Activated CD8-positive, alpha-beta memory T cell treated with anti-CD3 and anti-CD28 coated beads, Interleukin-2, amount 50 U/mL, for 48 hours (primary cell): ENCODE data around the gene FAM111A.
"Not testable (repeated sequence)": the region's sequence is repeated elsewhere in the genome, so short reads cannot be mapped to it uniquely, and the experiment has no call there.

ENCODE experiments used
- DNase-seq: peaks from one replicate; pipeline ENCODE4 v3.0.0-alpha.2; 2020

FAM111A gene

GRCh38 chr11:59142530-59143507 lies at the start of gene FAM111A:
TSS of gene FAM111A (plus strand) at chr11:59142856. CDS start at chr11:59148873, 6,017 bp downstream.
- DNase-seq: peak; percentile 87

DNA sequence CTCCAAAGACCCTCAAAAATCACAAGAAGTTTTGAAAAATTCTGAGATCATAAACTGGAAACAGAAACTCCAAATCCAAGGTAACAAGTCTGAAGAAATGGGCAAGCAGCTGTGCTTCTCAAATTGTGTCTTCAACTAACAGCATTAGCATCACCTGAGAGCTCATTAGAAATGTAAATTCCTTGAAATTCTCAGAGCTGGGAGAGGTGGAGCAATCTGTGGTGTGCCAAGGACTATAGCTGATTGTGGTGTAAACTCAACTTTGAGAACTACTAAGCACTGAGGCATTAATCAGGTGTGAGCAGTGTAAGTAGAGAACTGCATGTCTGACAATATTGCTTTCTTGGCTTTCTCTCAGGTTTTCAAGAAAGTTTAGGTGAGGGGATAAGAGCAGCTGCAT lies 49.1 kb upstream of the FAM111A start:
- not testable (repeated sequence) for DNase-seq

DNA sequence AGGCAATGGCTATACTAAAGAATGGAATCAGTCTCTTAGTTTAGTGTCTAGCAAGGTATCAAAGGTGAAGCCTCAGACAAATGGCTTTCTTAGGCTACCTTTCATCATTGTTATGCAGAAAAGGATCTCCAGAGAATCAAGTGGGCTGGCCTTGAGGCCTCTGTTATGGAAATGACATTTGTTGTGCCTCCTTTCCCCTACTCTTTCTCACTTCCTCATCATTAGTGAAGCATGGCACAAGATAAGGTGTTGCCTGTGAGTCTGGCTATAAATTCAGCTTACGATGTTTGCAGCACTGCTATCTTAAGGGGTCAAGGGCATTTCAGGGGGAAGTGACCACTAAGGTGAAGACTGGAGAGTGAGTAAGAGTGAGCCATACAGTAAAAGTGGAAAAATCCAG lies 47.4 kb upstream of the FAM111A start:
- DNase-seq: not testable (repeated sequence)

DNA sequence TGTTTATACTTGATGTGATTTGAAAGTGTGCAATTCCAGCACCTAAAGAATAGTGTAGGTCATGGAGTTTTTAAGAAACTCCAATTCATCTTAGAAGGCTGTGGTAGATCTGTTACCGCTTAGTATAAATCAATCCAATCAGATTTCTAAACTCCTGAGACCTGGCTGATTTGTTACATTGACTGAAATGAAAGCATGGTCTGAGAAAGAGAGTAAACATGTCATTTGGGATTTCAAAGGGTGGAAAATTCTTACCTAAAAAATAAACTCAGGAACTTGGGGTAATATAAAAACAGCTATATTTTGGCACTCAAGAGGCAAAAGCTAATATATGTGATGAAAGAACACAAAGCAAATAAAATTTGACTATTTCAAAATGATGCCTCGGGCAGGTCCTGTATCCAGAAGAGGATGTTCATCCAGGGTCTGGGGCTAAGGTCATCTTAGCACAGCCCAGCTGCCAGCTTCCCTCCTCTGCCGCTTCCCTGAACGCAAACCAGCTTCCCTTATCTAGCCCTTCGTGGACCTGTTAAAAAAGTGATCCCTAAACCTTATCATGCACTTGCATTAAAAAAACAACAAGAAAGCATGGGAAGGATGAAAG lies 46.6 kb upstream of the FAM111A start:
- DNase-seq: not testable (repeated sequence)

GRCh38 chr11:59097113-59097708 lies 45.4 kb upstream of the FAM111A start:
- peak; percentile 66 for DNase-seq

GRCh38 chr11:59097938-59098337 lies 44.7 kb upstream of the FAM111A start:
- DNase-seq: not testable (repeated sequence)

GRCh38 chr11:59102259-59102765 lies 40.3 kb upstream of the FAM111A start:
- DNase-seq: peak; percentile 80

- peak; percentile 82 for DNase-seq
Observed at GRCh38 chr11:59106363-59107336, 36.0 kb upstream of the FAM111A start, which contains the start of gene FAM111B. TSS of gene FAM111B (plus strand) at chr11:59107237. CDS start at chr11:59109626, 2,389 bp downstream.

DNA sequence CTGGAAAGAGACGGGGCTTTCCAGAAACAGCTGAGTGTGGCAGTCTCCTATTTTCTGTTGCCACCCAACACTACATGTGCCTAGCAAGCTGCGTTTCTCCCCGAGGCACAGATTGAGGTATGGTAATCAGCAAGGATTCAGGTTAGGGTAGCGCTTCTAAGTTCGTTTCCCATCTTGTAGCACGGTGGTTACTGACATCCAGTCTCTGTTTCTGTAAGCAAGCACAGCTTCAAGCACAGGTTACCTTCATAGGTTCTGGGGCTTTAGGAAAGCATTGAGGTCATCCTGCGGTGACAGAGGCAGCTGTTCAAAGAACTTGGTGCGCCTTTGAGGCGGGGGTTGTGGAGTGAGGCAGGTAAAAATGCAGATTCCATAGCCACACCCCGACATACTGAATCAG lies 34.9 kb upstream of the FAM111A start:
- not testable (repeated sequence) for DNase-seq

GRCh38 chr11:59112494-59112893 lies 30.2 kb upstream of the FAM111A start:
- DNase-seq: no peak

DNA sequence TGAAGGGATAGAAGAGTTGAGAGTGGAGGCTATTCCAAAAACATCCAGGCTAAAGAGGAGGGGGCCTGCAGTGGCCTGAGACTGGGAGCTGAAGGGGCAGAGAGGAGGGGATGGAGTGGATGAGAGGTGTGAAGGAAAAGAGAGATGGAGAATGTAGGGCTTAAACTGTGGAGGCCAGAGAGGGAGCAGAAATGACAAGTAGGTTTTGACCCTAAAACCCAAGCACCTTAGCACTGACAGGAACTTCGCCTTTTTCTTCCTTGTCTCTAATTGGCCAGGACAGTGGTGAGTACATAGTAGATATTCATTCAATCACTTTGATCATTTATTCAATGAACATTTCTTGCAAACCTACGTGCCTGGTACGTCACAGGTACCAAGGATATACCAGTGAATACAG lies 28.3 kb upstream of the FAM111A start:
- DNase-seq: no peak

GRCh38 chr11:59115553-59115952 lies 27.1 kb upstream of the FAM111A start:
- no peak for DNase-seq

GRCh38 chr11:59117774-59118173 lies 24.9 kb upstream of the FAM111A start:
- no peak for DNase-seq

- no peak for DNase-seq
Observed at GRCh38 chr11:59119826-59120225, 22.8 kb upstream of the FAM111A start.

DNA sequence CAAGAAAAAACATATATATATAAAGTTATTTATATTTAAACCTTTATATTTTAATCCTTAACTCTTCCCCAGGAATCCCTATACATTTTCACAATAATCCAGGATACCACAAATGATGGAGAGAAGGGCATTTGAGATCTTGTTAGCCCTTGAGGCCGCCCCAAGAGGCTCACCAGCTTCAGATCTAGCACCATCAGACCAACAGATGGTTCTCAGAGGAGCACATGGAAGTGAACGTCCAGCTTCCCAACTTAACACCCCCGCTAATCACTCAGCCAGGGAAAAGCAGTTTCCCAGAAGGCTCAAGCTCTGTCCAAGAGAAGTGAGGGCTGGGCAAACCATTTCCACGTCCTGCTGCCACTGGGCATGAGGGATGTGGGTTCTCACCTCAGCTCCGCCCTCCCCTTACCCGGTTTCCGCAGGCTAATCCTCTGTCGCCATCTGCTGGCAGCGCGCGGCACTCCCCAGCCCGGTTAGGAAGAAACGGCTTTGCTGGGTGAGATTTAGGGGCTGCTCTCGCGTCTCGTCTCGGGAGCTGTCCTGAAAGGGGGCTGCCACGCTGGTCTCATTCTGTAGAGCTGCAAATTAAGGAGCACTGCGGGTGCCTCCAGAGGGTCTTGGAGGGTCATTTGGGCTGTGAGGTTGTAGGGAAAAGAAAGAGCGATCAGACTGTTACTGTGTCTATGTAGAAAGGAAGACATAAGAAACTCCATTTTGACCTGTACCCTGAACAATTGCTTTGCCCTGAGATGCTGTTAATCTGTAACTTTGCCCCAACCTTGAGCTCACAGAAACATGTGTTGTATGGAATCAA lies 6.8 kb upstream of the FAM111A start:
- DNase-seq: peak; percentile 96

GRCh38 chr11:59136551-59136950 lies 6.1 kb upstream of the FAM111A start:
- DNase-seq: not testable (repeated sequence)

- DNase-seq: no peak
Observed at GRCh38 chr11:59137190-59137589, 5.5 kb upstream of the FAM111A start.

- no peak for DNase-seq
Observed at GRCh38 chr11:59138643-59139042, 4.0 kb upstream of the FAM111A start.

DNA sequence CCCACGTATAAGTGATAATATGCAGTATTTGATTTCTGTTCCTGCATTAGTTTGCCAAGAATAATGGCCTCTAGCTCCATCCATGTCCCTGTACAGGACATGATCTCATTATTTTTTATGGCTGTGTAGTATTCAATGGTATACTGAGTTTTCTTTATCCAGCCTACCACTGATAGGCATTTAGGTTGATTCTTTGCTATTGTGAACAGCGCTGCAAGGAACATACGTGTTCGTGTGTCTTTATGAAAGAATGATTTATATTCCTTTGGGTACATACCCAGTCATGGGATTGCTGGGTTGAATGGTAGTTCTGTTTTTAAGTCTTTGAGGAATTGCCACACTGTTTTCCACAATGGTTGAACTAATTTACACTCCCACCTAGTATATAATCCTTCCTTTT lies 1.5 kb upstream of the FAM111A start:
- DNase-seq: no peak

GRCh38 chr11:59141673-59142460 lies 789 bp upstream of the FAM111A start:
- DNase-seq: no peak
